ENCODE measurements around the gene ACIN1.

GRCh38 chr14:23060536-23061260, 34.2 kb downstream of the ACIN1 start:
- TF ChIP-seq CTCF (optimal IDR thresholded peaks at IDR 0.05 in 1 of 3, IDR thresholded peaks at IDR 0.05 in 1 of 3, conservative IDR thresholded peaks at IDR 0.05 in 1 of 3; ENCODE audit: extremely low read depth in 1 of 3, insufficient read depth in 2 of 3, low read length in 3 of 3) = no peak
- no peak for TF ChIP-seq EZH2 (IDR thresholded peaks at IDR 0.05; ENCODE audit: low read length)

All from keratinocyte (primary cell).